NT2/D1 (cell line): ENCODE results near the gene ST3GAL4.

Experiments used
- YY1 ChIP-seq: IDR thresholded peaks from 2 replicates; pipeline ENCODE4 v1.6.1; 2011; ENCODE audit not compliant: insufficient read length, insufficient read depth
- ZNF274 ChIP-seq: IDR thresholded peaks from 2 replicates; pipeline ENCODE4 v1.6.1; 2011; ENCODE audit warnings: mild to moderate bottlenecking, low read depth, low read length

DNA sequence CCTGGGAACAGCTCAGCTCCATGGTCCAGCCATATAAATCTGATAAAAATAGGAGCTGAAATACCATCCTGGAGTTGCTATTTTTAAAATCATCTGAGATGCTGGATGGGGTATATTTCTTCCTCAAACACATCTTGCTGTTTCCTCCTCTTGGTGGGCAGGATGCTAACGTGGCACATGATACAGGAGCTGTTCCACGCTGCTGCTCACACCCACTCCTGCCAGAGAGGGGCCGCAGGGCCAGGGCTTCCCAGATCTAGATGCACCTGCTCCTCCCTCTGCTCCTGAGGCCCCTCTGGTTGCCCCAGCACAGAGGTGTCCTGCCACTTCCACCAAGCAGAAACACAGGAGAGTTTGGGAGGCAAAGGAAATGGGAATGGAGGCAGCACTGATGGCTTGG is 3.3 kb upstream of the ST3GAL4 start:
- no peak for TF ChIP-seq ZNF274
- no peak for TF ChIP-seq YY1
